ENCODE measurements around the gene HM13. TPM values are rescaled to one million over a fixed set of nuclear protein-coding genes. Genes with fewer than 3 reads are reported as not detected.
A peak's percentile ranks its signal among the peaks of the same experiment; 100 is the strongest.

Gene HM13
- total and polyA plus RNA-seq, 9 of the 15 experiments (the other 6 are each of a cell fraction or from before 2014, with no cell fraction given), result 7.7 to 136 (median 74.5) TPM

- TF ChIP-seq MGA (IDR thresholded peaks at IDR 0.05) (0 out of 2 replicates have a peak, but pooled peaks have one; percentile 21), MBD2 (IDR thresholded peaks at IDR 0.05; ENCODE audit: borderline replicate concordance, low read depth) (peak; percentile 74), TCF7L2 (IDR thresholded peaks at IDR 0.05; ENCODE audit: low read depth, low read length) (no peak), VEZF1 (CRISPR knock-in tag; IDR thresholded peaks at IDR 0.05) (peak; percentile 72), KLF1 (tag; IDR thresholded peaks at IDR 0.05) (no peak), MCM2 (IDR thresholded peaks at IDR 0.05; ENCODE audit: low read depth) (no peak), CEBPZ (IDR thresholded peaks at IDR 0.05; ENCODE audit: borderline replicate concordance, low read depth, low read length) (no peak), PCBP2 (IDR thresholded peaks at IDR 0.05; ENCODE audit: low read depth, low read length, poor library complexity, severe bottlenecking) (no peak), CGGBP1 (CRISPR knock-in tag; IDR thresholded peaks at IDR 0.05) (no peak)
Measured at GRCh38 chr20:31606804-31607639, 92.8 kb downstream of the HM13 start (continued).
